Osteoblast (primary cell): ENCODE results near the gene LAMB4. TPM values are rescaled to one million over a fixed set of nuclear protein-coding genes. Genes with fewer than 3 reads are reported as not detected.
A peak's percentile ranks its signal among the peaks of the same experiment; 100 is the strongest.

ENCODE experiments used
- DNase-seq: peaks from one replicate; pipeline ENCODE4 v3.0.0; 2011; ENCODE audit warnings: low spot score, mixed read lengths; ENCODE audit not compliant: insufficient read length; ENCODE audit errors: missing footprints
- H2AFZ ChIP-seq: 2 replicates; pipeline ENCODE4 v1.6.0; 2011; ENCODE audit warnings: mild to moderate bottlenecking, low read length
- H3K27ac ChIP-seq: 2 replicates; pipeline ENCODE4 v1.5.1; 2011; ENCODE audit warnings: mild to moderate bottlenecking, low read depth, low read length, moderate library complexity
- H3K27me3 ChIP-seq: 2 replicates; pipeline ENCODE4 v1.6.0; 2012; ENCODE audit warnings: mild to moderate bottlenecking, control low read depth, inconsistent platforms, low read length, moderate library complexity; ENCODE audit not compliant: insufficient read depth
- H3K36me3 ChIP-seq: 2 replicates; pipeline ENCODE4 v1.5.1; 2011; ENCODE audit warnings: mild to moderate bottlenecking, low read length, control low read depth, moderate library complexity; ENCODE audit not compliant: insufficient read depth
- H3K4me1 ChIP-seq: 2 replicates; pipeline ENCODE4 v1.5.1; 2011; ENCODE audit warnings: mild to moderate bottlenecking, low read length, control low read depth, moderate library complexity; ENCODE audit not compliant: insufficient read depth
- H3K4me2 ChIP-seq: 2 replicates; pipeline ENCODE4 v1.6.0; 2011; ENCODE audit warnings: mild to moderate bottlenecking, low read length; ENCODE audit not compliant: insufficient read depth
- H3K4me3 ChIP-seq: fragments of 200-600 bp; sonication (generic); 3 replicates; pipeline ENCODE4 v1.5.1; 2012; ENCODE audit warnings: mild to moderate bottlenecking, low read length, inconsistent platforms; ENCODE audit not compliant: insufficient read depth
- H3K79me2 ChIP-seq: 2 replicates; pipeline ENCODE4 v1.6.0; 2012; ENCODE audit warnings: mild to moderate bottlenecking, low read length, control low read depth, inconsistent platforms; ENCODE audit not compliant: insufficient read depth
- H3K9me3 ChIP-seq: 2 replicates; pipeline ENCODE4 v1.5.1; 2011; ENCODE audit warnings: low read depth, low read length, control low read depth
- H4K20me1 ChIP-seq: 2 replicates; pipeline ENCODE4 v1.6.0; 2012; ENCODE audit warnings: mild to moderate bottlenecking, low read length, control low read depth; ENCODE audit not compliant: insufficient read depth
- total RNA-seq: library from RNA; depleted of rRNA; stranded (reverse); fragments of >200 nt; gene quantifications from 2 replicates; pipeline ENCODE4 v1.2.3, GENCODE V29; 2012
- TF ChIP-seq, protein P1 (sequence below): IDR thresholded peaks from 2 replicates; pipeline ENCODE4 v1.5.1; 2011; ENCODE audit warnings: mild to moderate bottlenecking, low read depth, low read length, moderate library complexity; ENCODE audit errors: extremely low read depth

The LAMB4 gene
- total RNA-seq, 1 donor: 0.36 TPM

DNA sequence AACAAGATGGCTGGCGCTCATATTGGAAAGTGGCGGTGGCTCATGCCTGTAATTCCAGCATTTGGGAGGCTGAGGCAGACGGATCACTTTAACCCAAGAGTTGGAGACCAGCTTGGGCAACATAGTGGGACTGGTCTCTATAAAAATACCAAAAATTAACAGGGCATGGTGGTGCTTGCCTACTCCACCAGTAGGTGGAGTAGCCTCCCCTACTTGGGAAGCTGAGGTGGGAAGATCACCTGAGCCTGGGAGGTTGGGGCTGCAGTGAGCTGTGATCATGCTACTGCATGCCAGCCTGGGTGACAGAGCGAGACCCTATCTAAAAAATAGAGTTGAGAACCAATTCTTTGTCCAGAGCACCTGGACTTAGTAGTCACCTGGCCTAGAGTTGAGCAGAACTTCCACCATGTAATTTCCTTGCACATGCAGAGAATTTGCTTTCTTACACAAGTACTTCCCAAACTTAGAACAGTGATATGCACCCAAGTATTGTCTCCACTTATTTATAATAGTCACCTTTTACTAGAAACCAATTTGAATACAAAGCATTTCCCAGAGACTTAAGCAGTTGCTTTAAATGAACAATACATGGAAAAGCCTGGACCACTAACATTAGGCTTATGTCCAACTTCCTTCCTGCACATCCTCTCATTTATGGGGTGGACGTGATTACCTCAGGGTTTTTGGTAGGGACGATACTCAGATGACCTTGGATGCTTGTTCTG lies 15.9 kb downstream of the LAMB4 start:
- Histone ChIP-seq H3K4me3 (no peak overlapping the region), H3K36me3 (no peaks in the 10 kb centered on the region), H3K27me3 (no peaks in the 10 kb centered on the region), H3K9me3 (no peaks in the 10 kb centered on the region), H3K79me2 (no peaks in the 10 kb centered on the region), H2AFZ (no peak overlapping the region), H4K20me1 (no peaks in the 10 kb centered on the region), H3K4me2 (no peak overlapping the region), H3K4me1 (no peaks in the 10 kb centered on the region), H3K27ac (no peak overlapping the region)
- TF ChIP-seq, protein P1, sequence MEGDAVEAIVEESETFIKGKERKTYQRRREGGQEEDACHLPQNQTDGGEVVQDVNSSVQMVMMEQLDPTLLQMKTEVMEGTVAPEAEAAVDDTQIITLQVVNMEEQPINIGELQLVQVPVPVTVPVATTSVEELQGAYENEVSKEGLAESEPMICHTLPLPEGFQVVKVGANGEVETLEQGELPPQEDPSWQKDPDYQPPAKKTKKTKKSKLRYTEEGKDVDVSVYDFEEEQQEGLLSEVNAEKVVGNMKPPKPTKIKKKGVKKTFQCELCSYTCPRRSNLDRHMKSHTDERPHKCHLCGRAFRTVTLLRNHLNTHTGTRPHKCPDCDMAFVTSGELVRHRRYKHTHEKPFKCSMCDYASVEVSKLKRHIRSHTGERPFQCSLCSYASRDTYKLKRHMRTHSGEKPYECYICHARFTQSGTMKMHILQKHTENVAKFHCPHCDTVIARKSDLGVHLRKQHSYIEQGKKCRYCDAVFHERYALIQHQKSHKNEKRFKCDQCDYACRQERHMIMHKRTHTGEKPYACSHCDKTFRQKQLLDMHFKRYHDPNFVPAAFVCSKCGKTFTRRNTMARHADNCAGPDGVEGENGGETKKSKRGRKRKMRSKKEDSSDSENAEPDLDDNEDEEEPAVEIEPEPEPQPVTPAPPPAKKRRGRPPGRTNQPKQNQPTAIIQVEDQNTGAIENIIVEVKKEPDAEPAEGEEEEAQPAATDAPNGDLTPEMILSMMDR: peak; percentile 50
- DNase-seq: no peak

- Histone ChIP-seq H3K4me1 (no peaks in the 10 kb centered on the region), H3K4me2 (no peak overlapping the region), H4K20me1 (no peaks in the 10 kb centered on the region), H3K27ac (no peak overlapping the region), H3K27me3 (no peaks in the 10 kb centered on the region), H3K4me3 (no peak overlapping the region), H3K79me2 (no peaks in the 10 kb centered on the region), H3K36me3 (no peaks in the 10 kb centered on the region), H3K9me3 (no peaks in the 10 kb centered on the region), H2AFZ (no peak overlapping the region)
- no peak for DNase-seq
- TF ChIP-seq, protein P1: no peak
Measured at GRCh38 chr7:108112683-108113082, 17.5 kb downstream of the LAMB4 start.

DNA sequence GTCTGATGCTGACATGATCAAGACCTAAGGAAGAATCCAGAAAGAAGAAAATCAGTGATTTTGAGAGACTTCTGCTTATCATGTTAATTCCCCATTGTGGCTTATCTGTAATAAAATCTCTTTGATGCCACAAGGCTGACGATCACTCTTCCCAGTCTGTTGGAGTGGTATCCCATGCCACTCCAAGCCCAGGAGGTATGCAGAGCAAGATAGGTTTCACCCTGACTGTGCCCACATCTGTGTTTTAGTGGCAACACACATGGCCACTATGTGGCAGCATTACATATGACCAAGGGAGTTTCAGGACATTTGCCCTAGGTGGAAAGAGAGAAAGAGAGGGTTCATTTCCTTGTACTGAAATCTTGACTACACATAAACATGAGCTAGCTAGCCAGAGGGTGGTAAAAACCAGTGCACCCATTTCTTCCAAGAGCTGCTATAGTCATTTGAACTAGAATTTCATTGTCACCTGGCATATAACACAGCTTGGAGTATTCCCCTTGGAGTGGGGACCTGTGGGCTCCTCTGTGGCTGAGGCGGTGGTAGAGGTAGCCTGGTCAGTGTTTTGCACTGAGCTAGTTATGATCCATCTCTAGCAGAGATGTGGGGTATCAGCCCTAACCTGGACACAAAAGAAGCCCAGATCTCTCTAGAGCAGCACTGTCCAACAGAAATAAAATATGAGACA lies 20.8 kb downstream of the LAMB4 start:
- Histone ChIP-seq H2AFZ (no peak overlapping the region), H3K36me3 (no peaks in the 10 kb centered on the region), H3K4me3 (no peak overlapping the region), H3K27ac (no peak overlapping the region), H3K4me2 (no peak overlapping the region), H3K27me3 (no peaks in the 10 kb centered on the region), H3K9me3 (no peaks in the 10 kb centered on the region), H4K20me1 (no peaks in the 10 kb centered on the region), H3K4me1 (no peaks in the 10 kb centered on the region), H3K79me2 (no peaks in the 10 kb centered on the region)
- DNase-seq: no peak
- TF ChIP-seq, protein P1: peak; percentile 52

DNA sequence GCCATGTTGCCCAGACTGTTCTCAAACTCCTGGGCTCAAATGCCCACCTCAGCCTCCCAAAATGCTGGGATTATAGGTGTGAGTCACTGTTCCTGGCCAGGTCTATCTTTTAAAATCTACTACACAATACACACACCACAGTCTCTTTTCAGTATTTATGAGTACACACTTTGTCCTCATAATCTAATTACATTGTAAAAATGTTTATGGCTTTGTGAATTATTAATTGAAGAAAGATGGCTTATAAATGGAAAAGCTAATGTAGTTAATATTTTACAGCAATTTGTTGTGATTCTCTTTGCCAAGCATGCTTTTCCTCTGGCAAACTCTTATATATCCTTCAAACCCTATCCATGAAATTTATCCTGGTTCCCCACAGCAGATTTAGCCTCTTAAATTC lies 22.0 kb downstream of the LAMB4 start:
- H3K36me3 ChIP-seq: no peaks in the 10 kb centered on the region
- H3K4me2 ChIP-seq: no peak overlapping the region
- H4K20me1 ChIP-seq: no peaks in the 10 kb centered on the region
- no peak overlapping the region for H3K4me3 ChIP-seq
- H3K27ac ChIP-seq: no peak overlapping the region
- H3K9me3 ChIP-seq: no peaks in the 10 kb centered on the region
- H3K27me3 ChIP-seq: no peaks in the 10 kb centered on the region
- TF ChIP-seq, protein P1: no peak
- H3K4me1 ChIP-seq: peaks cover 6% of the 10 kb centered on the region
- no peaks in the 10 kb centered on the region for H3K79me2 ChIP-seq
- no peak overlapping the region for H2AFZ ChIP-seq
- DNase-seq: no peak
